ENCODE results near the gene RGL4.
"Not testable (repeated sequence)": the region's sequence is repeated elsewhere in the genome, so short reads cannot be mapped to it uniquely, and the experiment has no call there.

RGL4 gene

DNA sequence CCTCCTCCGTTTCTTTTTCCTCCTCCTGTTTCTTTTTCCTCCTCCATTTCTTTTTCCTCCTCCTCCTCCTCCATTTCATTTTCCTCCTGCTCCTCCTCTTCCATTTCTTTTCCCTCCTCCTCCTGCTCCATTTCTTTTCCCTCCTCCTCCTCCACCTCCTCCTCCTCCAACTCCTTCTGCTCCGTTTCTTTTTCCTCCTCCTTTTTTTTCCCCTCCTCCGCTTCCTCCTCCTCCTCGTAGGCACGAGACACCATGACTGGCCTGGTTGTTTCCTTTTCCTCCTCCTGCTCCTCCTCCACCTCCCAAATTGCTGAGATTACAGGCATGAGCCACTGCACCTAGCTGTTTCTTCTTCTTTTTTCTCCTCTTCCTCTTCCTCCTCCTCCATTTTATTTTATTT, 33.1 kb upstream of the RGL4 start:
- TF ChIP-seq, protein P1, sequence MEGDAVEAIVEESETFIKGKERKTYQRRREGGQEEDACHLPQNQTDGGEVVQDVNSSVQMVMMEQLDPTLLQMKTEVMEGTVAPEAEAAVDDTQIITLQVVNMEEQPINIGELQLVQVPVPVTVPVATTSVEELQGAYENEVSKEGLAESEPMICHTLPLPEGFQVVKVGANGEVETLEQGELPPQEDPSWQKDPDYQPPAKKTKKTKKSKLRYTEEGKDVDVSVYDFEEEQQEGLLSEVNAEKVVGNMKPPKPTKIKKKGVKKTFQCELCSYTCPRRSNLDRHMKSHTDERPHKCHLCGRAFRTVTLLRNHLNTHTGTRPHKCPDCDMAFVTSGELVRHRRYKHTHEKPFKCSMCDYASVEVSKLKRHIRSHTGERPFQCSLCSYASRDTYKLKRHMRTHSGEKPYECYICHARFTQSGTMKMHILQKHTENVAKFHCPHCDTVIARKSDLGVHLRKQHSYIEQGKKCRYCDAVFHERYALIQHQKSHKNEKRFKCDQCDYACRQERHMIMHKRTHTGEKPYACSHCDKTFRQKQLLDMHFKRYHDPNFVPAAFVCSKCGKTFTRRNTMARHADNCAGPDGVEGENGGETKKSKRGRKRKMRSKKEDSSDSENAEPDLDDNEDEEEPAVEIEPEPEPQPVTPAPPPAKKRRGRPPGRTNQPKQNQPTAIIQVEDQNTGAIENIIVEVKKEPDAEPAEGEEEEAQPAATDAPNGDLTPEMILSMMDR (IDR thresholded peaks at IDR 0.05; ENCODE audit: insufficient read depth, low read length, missing control alignments) = no peak
- CTCF ChIA-PET = interaction anchor here (1.4 kb wide), 1 partner anchor 192 kb away, joined by 5 read pairs; no protein-coding TSS in a partner anchor

DNA sequence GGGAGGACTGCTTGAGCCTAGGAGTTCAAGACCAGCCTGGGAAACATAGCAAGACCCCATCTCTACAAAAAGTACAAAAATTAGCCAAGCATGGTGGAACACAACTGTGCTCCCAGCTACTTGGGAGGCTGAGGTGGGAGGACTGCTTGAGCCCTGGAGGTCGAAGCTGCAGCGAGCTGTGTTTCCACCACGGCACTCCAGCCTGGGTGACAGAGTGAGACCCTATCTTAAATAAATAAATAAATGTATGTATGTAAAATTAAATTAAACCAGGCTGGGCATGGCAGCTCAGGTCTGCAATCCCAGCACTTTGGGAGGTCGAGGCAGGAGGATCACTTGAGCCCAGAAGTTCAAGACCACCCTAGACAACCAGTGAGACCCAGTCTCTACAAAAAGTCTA, 30.4 kb upstream of the RGL4 start:
- CTCF ChIA-PET = interaction anchor here (0.6 kb wide), 1 partner anchor 189 kb away, joined by 3 read pairs; no protein-coding TSS in a partner anchor
- POLR2A ChIA-PET; H3K4me3 ChIP-seq (ENCODE audit: low read depth, low read length); DNase-seq (ENCODE audit: low read depth, low spot score): not testable (repeated sequence)

More for the DNA sequence above, 33.1 kb upstream of the RGL4 start:
- DNase-seq (ENCODE audit: low read depth, low spot score) = no peak
- POLR2A ChIA-PET = no interaction called here
- H3K4me3 ChIP-seq (ENCODE audit: low read depth, low read length) = no peak overlapping the region

DNA sequence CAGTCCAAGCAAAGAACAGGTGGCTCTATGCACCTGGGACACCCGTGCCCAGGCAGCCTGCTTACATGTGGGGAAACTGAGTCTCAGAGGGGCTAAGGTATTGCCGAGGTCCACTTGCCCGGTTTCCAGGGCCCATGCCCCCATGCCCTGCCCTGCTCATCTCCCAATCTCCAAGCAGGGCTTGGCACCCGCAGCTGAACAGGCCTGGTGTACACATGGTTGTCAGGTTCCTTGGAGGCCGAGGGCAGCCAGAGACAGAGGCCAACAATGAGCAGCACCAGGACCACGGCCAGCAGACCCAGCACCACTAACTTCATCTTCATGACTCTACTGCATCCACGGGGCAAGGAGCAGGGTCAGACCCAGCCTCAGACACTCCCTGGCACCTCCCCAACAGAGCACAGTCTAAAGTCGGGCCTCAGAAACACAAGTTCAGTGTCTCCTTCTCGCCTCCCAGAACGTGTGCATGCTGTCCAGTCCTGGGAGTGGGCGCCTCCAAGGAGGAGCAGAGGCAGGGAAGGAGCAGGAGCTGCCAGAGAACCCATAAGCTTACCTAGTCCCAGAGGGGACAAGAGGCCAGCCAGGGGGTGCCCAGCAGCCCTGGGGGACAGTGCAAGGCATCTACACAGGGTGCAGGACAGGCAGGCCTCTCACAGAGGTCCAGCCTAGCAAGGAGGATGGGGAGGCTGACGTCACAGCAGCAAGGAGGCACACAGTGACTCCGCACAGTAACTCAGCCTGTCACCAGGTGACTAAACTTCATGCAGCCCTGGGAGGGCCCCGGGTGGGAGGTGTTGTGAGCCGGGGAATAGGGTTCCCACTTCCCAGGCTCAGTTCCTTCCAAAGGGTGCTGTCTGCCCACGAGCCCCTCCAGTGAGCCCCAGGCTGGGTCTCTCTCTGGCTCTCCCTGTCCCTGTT, 20.2 kb upstream of the RGL4 start:
- TF ChIP-seq, protein P1 (IDR thresholded peaks at IDR 0.05; ENCODE audit: insufficient read depth, low read length, missing control alignments) = no peak
- no peak for DNase-seq (ENCODE audit: low read depth, low spot score)
- POLR2A ChIA-PET = no interaction called here

DNA sequence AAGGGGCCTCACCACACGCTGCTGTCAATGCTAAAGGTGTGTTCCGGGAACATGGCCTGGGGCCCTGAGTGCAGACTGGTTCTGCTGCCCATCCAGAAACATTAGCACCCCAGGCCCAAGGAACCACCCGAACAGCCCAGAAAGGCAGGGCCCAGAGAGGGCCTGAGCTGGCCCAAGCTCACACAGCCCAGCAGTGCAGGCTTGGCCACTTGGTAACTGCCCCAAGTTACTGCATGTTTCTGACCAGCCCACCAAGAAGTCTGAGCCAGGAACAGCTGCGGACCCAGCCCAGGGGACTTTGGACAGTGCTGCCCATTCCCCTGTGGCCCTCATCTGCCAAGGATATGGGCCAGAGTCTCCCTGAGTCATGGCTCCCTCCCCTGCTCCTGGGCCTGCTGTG, 19.4 kb upstream of the RGL4 start:
- POLR2A ChIA-PET; CTCF ChIA-PET; H3K4me3 ChIP-seq (ENCODE audit: low read depth, low read length); DNase-seq (ENCODE audit: low read depth, low spot score): not testable (repeated sequence)

More for the DNA sequence above, 20.2 kb upstream of the RGL4 start:
- H3K4me3 ChIP-seq (ENCODE audit: low read depth, low read length) = no peak overlapping the region
- CTCF ChIA-PET = no interaction called here

DNA sequence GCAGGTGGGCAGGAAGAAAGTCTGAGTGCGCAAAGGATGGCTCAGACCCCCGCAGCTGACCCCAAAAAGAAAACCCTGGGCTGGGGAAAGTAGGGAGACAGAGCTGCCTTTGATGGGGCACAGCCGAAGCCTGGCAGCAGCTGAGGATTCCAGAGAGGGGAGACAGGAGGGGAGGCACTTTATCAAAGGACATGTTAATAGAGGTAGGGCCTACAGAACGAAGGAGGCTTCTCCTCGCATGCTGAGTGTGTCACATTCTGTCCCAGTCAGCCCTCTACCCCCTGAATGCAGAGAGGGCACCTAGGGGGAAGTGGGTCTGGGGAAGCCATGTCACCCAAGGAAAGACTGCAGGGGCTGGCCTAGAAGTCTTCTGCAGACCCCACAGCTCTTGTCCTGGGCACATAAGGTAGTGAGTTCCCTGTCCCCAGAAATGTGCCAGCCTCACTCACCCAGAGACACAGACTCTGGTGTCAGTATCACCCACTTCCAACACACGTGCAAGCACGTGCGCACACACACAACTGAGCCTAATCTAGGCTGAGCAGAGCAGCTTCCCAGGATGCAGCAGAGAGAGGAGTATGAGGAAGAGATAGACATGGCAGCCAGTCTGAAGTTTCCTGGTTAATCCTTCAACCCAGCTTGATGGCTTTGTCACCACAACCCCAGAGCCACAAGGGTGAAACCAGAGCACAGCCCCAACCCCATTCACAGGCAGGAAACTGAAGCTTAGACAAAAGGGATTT, 18.3 kb upstream of the RGL4 start:
- CTCF ChIA-PET; H3K4me3 ChIP-seq (ENCODE audit: low read depth, low read length); DNase-seq (ENCODE audit: low read depth, low spot score); POLR2A ChIA-PET: not testable (repeated sequence)

DNA sequence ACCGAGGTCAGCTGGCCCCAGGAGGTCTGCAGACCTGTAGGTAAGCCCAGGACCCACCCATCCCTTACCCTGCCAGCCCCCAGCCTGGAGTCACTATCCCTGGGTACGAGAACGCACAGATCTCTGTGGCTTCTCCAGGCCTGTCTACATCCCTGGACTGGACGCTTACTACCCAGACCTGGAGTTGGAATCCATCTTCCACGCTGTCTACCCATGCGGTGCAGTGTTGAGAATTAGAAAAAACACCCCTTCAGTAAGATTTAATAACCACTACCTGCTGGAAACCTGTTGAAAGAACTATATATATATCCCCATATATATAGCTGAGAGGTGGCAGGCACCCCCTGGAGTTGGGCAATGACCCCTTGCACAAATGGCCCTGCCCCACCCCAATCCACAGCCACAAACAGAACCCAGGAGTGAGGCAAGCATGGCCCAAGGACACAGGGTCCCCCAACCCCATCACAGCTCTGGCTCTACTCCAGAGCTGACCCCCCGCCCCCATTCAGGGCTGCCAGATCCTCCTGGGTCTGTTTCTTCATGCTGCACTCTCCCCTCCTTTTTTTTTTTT, 17.7 kb upstream of the RGL4 start:
- CTCF ChIA-PET = no interaction called here
- H3K4me3 ChIP-seq (ENCODE audit: low read depth, low read length) = no peak overlapping the region
- POLR2A ChIA-PET = no interaction called here
- TF ChIP-seq, protein P1 (IDR thresholded peaks at IDR 0.05; ENCODE audit: insufficient read depth, low read length, missing control alignments) = no peak
- no peak for DNase-seq (ENCODE audit: low read depth, low spot score)

DNA sequence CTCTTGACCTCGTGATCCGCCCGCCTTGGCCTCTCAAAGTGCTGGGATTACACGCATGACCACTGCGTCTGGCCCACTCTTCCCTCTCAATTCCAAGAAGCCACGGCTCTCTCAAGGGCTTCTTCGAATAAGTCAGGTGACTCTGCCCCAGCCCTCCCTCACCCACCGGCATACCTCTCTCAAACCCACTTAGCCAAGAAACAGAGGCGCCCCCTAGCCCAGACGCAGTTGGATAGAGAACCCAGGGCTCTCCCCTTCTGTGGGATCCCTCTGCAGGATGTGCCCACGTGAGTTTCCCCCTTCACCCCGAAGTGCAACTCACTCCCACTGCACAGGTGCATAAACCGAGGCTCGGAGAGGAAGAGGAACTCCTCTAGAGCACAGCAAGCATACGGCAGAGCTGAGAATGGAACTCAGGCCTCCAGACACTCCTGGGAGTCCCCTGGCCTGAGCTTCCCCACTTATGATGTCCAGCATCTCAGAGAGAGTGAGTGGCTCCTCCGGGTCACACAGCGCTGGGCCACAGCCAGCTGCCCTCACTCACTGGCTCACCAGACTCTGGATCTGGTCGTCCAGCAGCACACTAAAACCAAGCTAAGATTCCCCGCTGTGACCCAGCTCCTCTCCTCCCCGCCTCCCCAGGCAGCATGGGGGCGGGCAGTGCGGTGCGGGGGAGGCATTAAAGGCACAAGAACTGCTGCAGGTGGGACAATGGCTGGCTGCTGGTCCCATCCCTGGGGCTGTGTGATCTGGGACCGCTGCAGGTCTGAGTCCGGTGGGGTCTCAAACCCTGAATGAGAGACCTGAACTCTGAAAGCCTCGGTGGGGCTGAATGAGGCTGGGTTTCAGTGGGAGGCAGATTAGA, 16.8 kb upstream of the RGL4 start:
- DNase-seq (ENCODE audit: low read depth, low spot score) = no peak
- TF ChIP-seq, protein P1 (IDR thresholded peaks at IDR 0.05; ENCODE audit: insufficient read depth, low read length, missing control alignments) = no peak
- no peak overlapping the region for H3K4me3 ChIP-seq (ENCODE audit: low read depth, low read length)
- ChIA-PET POLR2A (no interaction called here), CTCF (no interaction called here)

DNA sequence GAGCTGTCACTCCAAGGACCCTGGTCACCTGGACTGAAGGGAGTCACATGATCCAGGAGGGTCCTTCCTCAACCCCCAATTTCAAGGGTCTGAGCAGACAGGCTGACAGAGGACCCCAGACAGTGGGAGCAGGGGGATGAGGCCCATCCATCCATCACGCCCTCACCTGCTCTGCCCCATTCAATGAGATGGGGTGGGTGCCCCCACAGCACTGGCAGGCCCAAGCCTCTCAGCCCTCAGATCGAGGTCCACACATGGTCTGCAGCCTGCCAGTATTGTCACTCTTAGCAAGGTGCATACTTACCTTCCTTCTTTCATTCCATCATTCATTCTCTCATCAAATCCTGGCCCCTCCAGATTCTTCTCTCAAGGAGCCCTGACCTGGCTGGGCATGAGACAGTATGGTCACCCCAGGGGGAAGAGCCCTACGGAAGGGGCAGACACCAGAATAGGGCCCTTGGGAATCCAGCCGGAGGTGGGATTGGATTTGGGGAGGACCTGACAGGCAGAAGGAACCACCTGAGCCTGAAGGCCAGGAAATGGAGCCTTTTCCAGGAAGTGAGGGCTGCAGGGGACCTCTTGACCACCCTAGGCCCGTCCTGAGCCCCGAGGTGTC, 15.8 kb upstream of the RGL4 start:
- POLR2A ChIA-PET; DNase-seq (ENCODE audit: low read depth, low spot score); H3K4me3 ChIP-seq (ENCODE audit: low read depth, low read length): not testable (repeated sequence)
- CTCF ChIA-PET = interaction anchor here (1.2 kb wide), 1 partner anchor 32 kb away, joined by 3 read pairs; no protein-coding TSS in a partner anchor

Data from AG04449 (cell line).